Fibroblast of lung (primary cell): ENCODE results near the gene NIP7.

Experiments
- EZH2 ChIP-seq: IDR thresholded peaks from 2 replicates; pipeline ENCODE4 v1.5.1; 2012; ENCODE audit warnings: low read length, control low read depth, mild to moderate bottlenecking; ENCODE audit errors: missing control alignments
- TF ChIP-seq, protein P1 (sequence below), 2 donors: IDR thresholded peaks in 1 of 2; conservative IDR thresholded peaks in 1 of 2; 1 replicate in 1 of 2; 2 replicates in 1 of 2; pipeline ENCODE4 v1.5.1; 2011 to 2012; ENCODE audit warnings: low read length in 2 of 2, control low read depth in 1 of 2, inconsistent platforms in 1 of 2, low read depth in 1 of 2, mild to moderate bottlenecking in 1 of 2

DNA sequence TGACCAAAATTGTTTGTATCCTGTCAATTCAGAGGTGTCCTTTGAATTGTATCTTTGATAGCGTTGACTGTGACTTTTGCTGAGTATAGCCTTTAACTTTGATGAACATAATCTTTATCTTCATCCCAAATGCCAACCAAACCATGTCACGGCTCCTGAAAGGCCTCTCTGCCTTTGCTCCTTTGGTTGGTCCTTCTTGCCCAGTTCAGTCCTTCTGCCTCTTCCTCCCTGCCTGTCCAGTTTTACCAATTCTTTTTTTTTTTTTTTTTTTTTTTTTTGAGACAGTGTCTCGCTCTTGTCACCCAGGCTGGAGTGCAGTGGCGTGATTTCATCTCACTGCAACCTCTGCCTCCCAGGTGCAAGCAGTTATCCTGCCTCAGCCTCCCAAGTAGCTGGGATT, 41.3 kb upstream of the NIP7 start:
- TF ChIP-seq, protein P1, sequence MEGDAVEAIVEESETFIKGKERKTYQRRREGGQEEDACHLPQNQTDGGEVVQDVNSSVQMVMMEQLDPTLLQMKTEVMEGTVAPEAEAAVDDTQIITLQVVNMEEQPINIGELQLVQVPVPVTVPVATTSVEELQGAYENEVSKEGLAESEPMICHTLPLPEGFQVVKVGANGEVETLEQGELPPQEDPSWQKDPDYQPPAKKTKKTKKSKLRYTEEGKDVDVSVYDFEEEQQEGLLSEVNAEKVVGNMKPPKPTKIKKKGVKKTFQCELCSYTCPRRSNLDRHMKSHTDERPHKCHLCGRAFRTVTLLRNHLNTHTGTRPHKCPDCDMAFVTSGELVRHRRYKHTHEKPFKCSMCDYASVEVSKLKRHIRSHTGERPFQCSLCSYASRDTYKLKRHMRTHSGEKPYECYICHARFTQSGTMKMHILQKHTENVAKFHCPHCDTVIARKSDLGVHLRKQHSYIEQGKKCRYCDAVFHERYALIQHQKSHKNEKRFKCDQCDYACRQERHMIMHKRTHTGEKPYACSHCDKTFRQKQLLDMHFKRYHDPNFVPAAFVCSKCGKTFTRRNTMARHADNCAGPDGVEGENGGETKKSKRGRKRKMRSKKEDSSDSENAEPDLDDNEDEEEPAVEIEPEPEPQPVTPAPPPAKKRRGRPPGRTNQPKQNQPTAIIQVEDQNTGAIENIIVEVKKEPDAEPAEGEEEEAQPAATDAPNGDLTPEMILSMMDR (conservative IDR thresholded peaks at IDR 0.05 in 1 of 2, IDR thresholded peaks at IDR 0.05 in 1 of 2; ENCODE audit: low read depth in 1 of 2, low read length in 2 of 2): no peak
- no peak for TF ChIP-seq EZH2
